GM18909 (cell line): ENCODE results near the gene MISP3.
A peak's percentile ranks its signal among the peaks of the same experiment; 100 is the strongest.

Source experiments
- ATAC-seq: cut with Tn5 transposase; IDR thresholded peaks from one replicate; pipeline ENCODE4 v1.9.1; 2021; ENCODE audit warnings: mild to moderate bottlenecking; ENCODE audit not compliant: unreplicated experiment, poor library complexity

The MISP3 gene

GRCh38 chr19:14078411-14078810, 5.8 kb downstream of the MISP3 start:
- ATAC-seq: no peak

GRCh38 chr19:14080887-14081796, 8.6 kb downstream of the MISP3 start:
- peak; percentile 84 for ATAC-seq

- no peak for ATAC-seq
Measured at GRCh38 chr19:14081797-14082674, 9.4 kb downstream of the MISP3 start.

- ATAC-seq: no peak
Measured at GRCh38 chr19:14082675-14082960, 10.0 kb downstream of the MISP3 start.

GRCh38 chr19:14085309-14085995, 12.9 kb downstream of the MISP3 start, which contains the start of gene C19orf67:
C19orf67 (minus strand) TSS chr19:14085783; CDS start chr19:14085627, 156 bp downstream.
- no peak for ATAC-seq

- ATAC-seq: no peak
Measured at GRCh38 chr19:14086098-14086497, 13.5 kb downstream of the MISP3 start.

GRCh38 chr19:14088634-14089411, 16.2 kb downstream of the MISP3 start:
- no peak for ATAC-seq

GRCh38 chr19:14089412-14089661, 16.8 kb downstream of the MISP3 start:
- no peak for ATAC-seq

- peak; percentile 26 for ATAC-seq
Measured at GRCh38 chr19:14089662-14090508, 17.3 kb downstream of the MISP3 start.

- peak; percentile 47 for ATAC-seq
Measured at GRCh38 chr19:14090509-14091080, 18.0 kb downstream of the MISP3 start, which contains the start of gene SAMD1. SAMD1 (minus strand) TSS chr19:14090751.

- ATAC-seq: peak; percentile 58
Measured at GRCh38 chr19:14091081-14091812, 18.7 kb downstream of the MISP3 start.

GRCh38 chr19:14091813-14092462, 19.4 kb downstream of the MISP3 start:
- peak; percentile 22 for ATAC-seq

- ATAC-seq: no peak
Measured at GRCh38 chr19:14093117-14093823, 20.7 kb downstream of the MISP3 start.

- no peak for ATAC-seq
Measured at GRCh38 chr19:14094854-14095253, 22.3 kb downstream of the MISP3 start.

- no peak for ATAC-seq
Measured at GRCh38 chr19:14096272-14096992, 23.8 kb downstream of the MISP3 start.

GRCh38 chr19:14097532-14098151, 25.1 kb downstream of the MISP3 start:
- no peak for ATAC-seq
